ENCODE results near the gene UQCRQ. TPM values are rescaled to one million over a fixed set of nuclear protein-coding genes. Genes with fewer than 3 reads are reported as not detected.

The UQCRQ gene
- polyA plus RNA-seq, 1 of the 3 experiments (the other 2 are of a cell fraction) = 694 TPM

DNA sequence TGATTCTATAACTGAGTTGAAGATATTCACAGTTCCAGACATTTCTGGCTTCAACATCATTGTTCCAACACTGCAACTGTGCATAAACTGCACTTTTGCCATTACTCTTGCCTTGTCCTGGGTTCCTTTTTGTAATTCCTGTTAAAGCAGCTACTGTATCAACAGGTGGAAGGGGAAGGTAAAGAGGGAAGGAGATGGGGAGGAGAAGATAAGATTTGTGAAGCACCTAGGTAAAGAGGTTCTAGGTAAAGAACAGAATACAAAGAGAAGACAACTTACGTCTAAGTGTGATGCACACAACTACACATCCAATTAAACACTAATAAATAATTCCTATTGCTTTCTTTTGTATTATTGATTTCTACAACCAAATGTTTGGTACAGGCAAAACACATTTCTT, 43.3 kb downstream of the UQCRQ start:
- Histone ChIP-seq H3K4me2 (no peak overlapping the region), H4K20me1 (ENCODE audit: insufficient read depth) (peaks cover 58% of the 10 kb centered on the region), H3F3A (replicated peaks; ENCODE audit: insufficient read depth) (peaks cover 19% of the 10 kb centered on the region), H3K36me3 (replicated peaks in 1 of 2; ENCODE audit: control insufficient read depth in 1 of 2, insufficient read depth in 2 of 2, low read length in 1 of 2) (peaks cover 27 to 51% of the 10 kb centered on the region in 2 experiments), H3K4me3 (ENCODE audit: low read depth in 2 of 2, low read length in 1 of 2) (no peak overlapping the region), H3K79me2 (ENCODE audit: insufficient read depth) (peaks cover 96% of the 10 kb centered on the region), H2AFZ (ENCODE audit: low read depth) (no peak overlapping the region), H3K27me3 (ENCODE audit: insufficient read depth) (no peaks in the 10 kb centered on the region), H3K9me2 (no peaks in the 10 kb centered on the region), H3K4me1 (ENCODE audit: control insufficient read depth in 1 of 2, insufficient read depth in 2 of 2, low read depth in 1 of 2, low read length in 1 of 2) (no peaks in the 10 kb centered on the region; a peak in 1 of 4 replicates), H3K9me3 (no peaks in the 10 kb centered on the region), H3K27ac (ENCODE audit: low read depth in 2 of 2, low read length in 1 of 2) (no peak overlapping the region), H3K9ac (no peak overlapping the region)
- WGBS (ENCODE audit: low lambda C conversion rate) = 97% methylated on average over 1 of the region's 1 CpG
- ChIA-PET POLR2A (no interaction called here), CTCF (interaction anchor here (1.2 kb wide), 1 partner anchor 27 kb away, joined by 3 read pairs; no protein-coding TSS in a partner anchor)
- no peak for DNase-seq
- TF ChIP-seq IRF3 (IDR thresholded peaks at IDR 0.05; ENCODE audit: low read depth, low read length) (no peak), JUND (IDR thresholded peaks at IDR 0.05) (no peak), GATA2 (CRISPR knock-in tag; IDR thresholded peaks at IDR 0.05) (no peak)

- Histone ChIP-seq H3K4me2 (no peak overlapping the region), H3K9me3 (no peaks in the 10 kb centered on the region), H4K20me1 (ENCODE audit: insufficient read depth) (peaks cover 51% of the 10 kb centered on the region), H3K9ac (no peak overlapping the region), H2AFZ (ENCODE audit: low read depth) (no peak overlapping the region), H3K4me3 (ENCODE audit: low read depth in 2 of 2, low read length in 1 of 2) (no peak overlapping the region), H3K79me2 (ENCODE audit: insufficient read depth) (peaks cover 95% of the 10 kb centered on the region), H3K4me1 (ENCODE audit: control insufficient read depth in 1 of 2, insufficient read depth in 2 of 2, low read depth in 1 of 2, low read length in 1 of 2) (no peaks in the 10 kb centered on the region), H3K27me3 (ENCODE audit: insufficient read depth) (no peaks in the 10 kb centered on the region), H3K36me3 (replicated peaks in 1 of 2; ENCODE audit: control insufficient read depth in 1 of 2, insufficient read depth in 2 of 2, low read length in 1 of 2) (peaks cover 21 to 59% of the 10 kb centered on the region in 2 experiments), H3F3A (replicated peaks; ENCODE audit: insufficient read depth) (peaks cover 20% of the 10 kb centered on the region), H3K9me2 (no peaks in the 10 kb centered on the region), H3K27ac (ENCODE audit: low read depth in 2 of 2, low read length in 1 of 2) (no peak overlapping the region)
- WGBS (ENCODE audit: low lambda C conversion rate) = 90% methylated on average over 5 of the region's 5 CpGs
- TF ChIP-seq RAD21 (IDR thresholded peaks at IDR 0.05; ENCODE audit: low read length) = no peak
- no peak for TF ChIP-seq RCOR1 (IDR thresholded peaks at IDR 0.05; ENCODE audit: low read length)
- no peak for TF ChIP-seq RFX5 (IDR thresholded peaks at IDR 0.05; ENCODE audit: low read length)
- TF ChIP-seq RXRA (IDR thresholded peaks at IDR 0.05; ENCODE audit: borderline replicate concordance, low read depth) = no peak
- no peak for TF ChIP-seq FOXM1 (IDR thresholded peaks at IDR 0.05; ENCODE audit: low read depth)
- TF ChIP-seq CTCF (IDR thresholded peaks at IDR 0.05) = no peak
- no peak for TF ChIP-seq EP300 (IDR thresholded peaks at IDR 0.05; ENCODE audit: borderline replicate concordance in 1 of 2, low read depth in 1 of 2, low read length in 1 of 2)
- TF ChIP-seq CHD2 (IDR thresholded peaks at IDR 0.05; ENCODE audit: low read length, partially characterized antibody) = no peak
- ChIA-PET CTCF (no interaction called here), POLR2A (no interaction called here)
- no peak for DNase-seq
These were observed 49.2 kb downstream of the UQCRQ start for GRCh38 chr5:132915681-132916080.

Data from SK-N-SH (cell line).